ENCODE results near the gene OGA.
A peak's percentile ranks its signal among the peaks of the same experiment; 100 is the strongest.

The OGA gene

GRCh38 chr10:101830322-101831168 is 12.3 kb upstream of the OGA start (continued):
- no peak; the same call in 1 of the 2 replicates for TF ChIP-seq ZNF776 (tag by site-specific recombination; IDR thresholded peaks at IDR 0.05; ENCODE audit: borderline replicate concordance)
- no peak for TF ChIP-seq ZNF48 (tag by site-specific recombination; IDR thresholded peaks at IDR 0.05)
- TF ChIP-seq ZNF239 (tag by site-specific recombination; IDR thresholded peaks at IDR 0.05): peak; percentile 62; the same call in 1 of the 2 replicates
- no peak for TF ChIP-seq ZNF214 (tag by site-specific recombination; IDR thresholded peaks at IDR 0.05; ENCODE audit: borderline replicate concordance)
- no peak for TF ChIP-seq ZNF426 (tag by site-specific recombination; IDR thresholded peaks at IDR 0.05)
- no peak for TF ChIP-seq ZNF140 (tag by site-specific recombination; IDR thresholded peaks at IDR 0.05)
- TF ChIP-seq ZSCAN23 (tag by site-specific recombination; IDR thresholded peaks at IDR 0.05): peak; percentile 85; the same call in 1 of the 2 replicates
- peak; percentile 100 for TF ChIP-seq EGR2 (tag by site-specific recombination; IDR thresholded peaks at IDR 0.05; ENCODE audit: low read depth)
- peak; percentile 56; the same call in 1 of the 2 replicates for TF ChIP-seq ZNF623 (tag by site-specific recombination; IDR thresholded peaks at IDR 0.05)
- TF ChIP-seq SP2 (tag by site-specific recombination; IDR thresholded peaks at IDR 0.05): peak; percentile 97
- no peak for TF ChIP-seq ZNF404 (tag by site-specific recombination; IDR thresholded peaks at IDR 0.05)
- no peak for TF ChIP-seq ZFP3 (tag by site-specific recombination; IDR thresholded peaks at IDR 0.05; ENCODE audit: low read depth)
- no peak for TF ChIP-seq ZNF518A (tag by site-specific recombination; conservative IDR thresholded peaks at IDR 0.05; ENCODE audit: low read depth)
- TF ChIP-seq ZNF2 (tag by site-specific recombination; IDR thresholded peaks at IDR 0.05): peak; percentile 99
- no peak for TF ChIP-seq ZNF132 (tag by site-specific recombination; IDR thresholded peaks at IDR 0.05; ENCODE audit: borderline replicate concordance)

GRCh38 chr10:101829561-101830315 is 11.5 kb upstream of the OGA start:
- H3K4me1 ChIP-seq (ENCODE audit: control insufficient read depth, insufficient read depth, low read length): peaks cover 7% of the 10 kb centered on the region
- CTCF ChIA-PET: interaction anchor here (1.2 to 1.3 kb wide), 2 partner anchors 11 to 243 kb away, joined by 3 to 4 read pairs; no protein-coding TSS in a partner anchor
- no peak overlapping the region for H3K4me3 ChIP-seq (ENCODE audit: low read depth, low read length)
- H3K9me3 ChIP-seq (ENCODE audit: control insufficient read depth, insufficient read depth, low read depth, low read length): no peaks in the 10 kb centered on the region
- POLR2A ChIA-PET: interaction anchor here (1.3 kb wide), 1 partner anchor 11 kb away, joined by 5 read pairs; the partner anchor contains the start of gene OGA
- H3K27ac ChIP-seq (ENCODE audit: extremely low read depth, low read depth, low read length): no peak overlapping the region
- H3K36me3 ChIP-seq (ENCODE audit: control insufficient read depth in 2 of 2, insufficient read depth in 1 of 2, low read length in 2 of 2): peaks cover 0 to 12% of the 10 kb centered on the region in 2 experiments; a peak in 1 of 3 replicates
- no peak for TF ChIP-seq ZNF645 (tag by site-specific recombination; IDR thresholded peaks at IDR 0.05)
- TF ChIP-seq, protein P1, sequence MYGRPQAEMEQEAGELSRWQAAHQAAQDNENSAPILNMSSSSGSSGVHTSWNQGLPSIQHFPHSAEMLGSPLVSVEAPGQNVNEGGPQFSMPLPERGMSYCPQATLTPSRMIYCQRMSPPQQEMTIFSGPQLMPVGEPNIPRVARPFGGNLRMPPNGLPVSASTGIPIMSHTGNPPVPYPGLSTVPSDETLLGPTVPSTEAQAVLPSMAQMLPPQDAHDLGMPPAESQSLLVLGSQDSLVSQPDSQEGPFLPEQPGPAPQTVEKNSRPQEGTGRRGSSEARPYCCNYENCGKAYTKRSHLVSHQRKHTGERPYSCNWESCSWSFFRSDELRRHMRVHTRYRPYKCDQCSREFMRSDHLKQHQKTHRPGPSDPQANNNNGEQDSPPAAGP (tag by site-specific recombination; IDR thresholded peaks at IDR 0.05): 0 out of 2 replicates have a peak, but pooled peaks have one; percentile 13
- no peak for TF ChIP-seq ZFHX2 (tag by site-specific recombination; conservative IDR thresholded peaks at IDR 0.05)
- peak; percentile 63 for TF ChIP-seq ZNF600 (tag by site-specific recombination; IDR thresholded peaks at IDR 0.05)
- no peak for TF ChIP-seq ZNF623 (tag by site-specific recombination; IDR thresholded peaks at IDR 0.05)
- TF ChIP-seq KLF1 (tag by site-specific recombination; IDR thresholded peaks at IDR 0.05): peak; percentile 50
- 0 out of 2 replicates have a peak, but pooled peaks have one; percentile 27 for TF ChIP-seq KLF8 (tag by site-specific recombination; IDR thresholded peaks at IDR 0.05)
- no peak for TF ChIP-seq MZF1 (tag by site-specific recombination; IDR thresholded peaks at IDR 0.05; ENCODE audit: borderline replicate concordance)
- peak; percentile 14; the same call in 1 of the 2 replicates for TF ChIP-seq ZFP69B (tag by site-specific recombination; IDR thresholded peaks at IDR 0.05)
- TF ChIP-seq PRDM10 (tag by site-specific recombination; IDR thresholded peaks at IDR 0.05): peak; percentile 51; the same call in 1 of the 2 replicates
